Thyroid gland (tissue), 4 donors: ENCODE results near the gene CDH1. TPM values are rescaled to one million over a fixed set of nuclear protein-coding genes. Genes with fewer than 3 reads are reported as not detected.

Experiments
- DNase-seq, 2 donors: peaks; one replicate each; pipeline ENCODE4 v3.0.0-alpha.2; 2019
- H3K27ac ChIP-seq, 3 donors: fragments of 200-600 bp; sonication (generic); 1 replicate in 2 of 3; 2 replicates in 1 of 3; pipeline ENCODE4 v1.5.1; 2016 to 2019; ENCODE audit warnings: mild to moderate bottlenecking in 1 of 3, moderate library complexity in 1 of 3
- H3K27me3 ChIP-seq: fragments of 200-600 bp; sonication (generic); one replicate; pipeline ENCODE4 v1.5.1; 2019
- H3K36me3 ChIP-seq, 2 donors: fragments of 200-600 bp; sonication (generic); one replicate each; pipeline ENCODE4 v1.5.1; 2016 to 2019
- H3K4me1 ChIP-seq, 2 donors: fragments of 200-600 bp; sonication (generic); one replicate each; pipeline ENCODE4 v1.5.1; 2017 to 2019
- H3K4me3 ChIP-seq, 3 donors: fragments of 200-600 bp; sonication (generic); replicated peaks in 1 of 3; 1 replicate in 2 of 3; 2 replicates in 1 of 3; pipeline ENCODE4 v1.5.1; 2016; ENCODE audit warnings: mild to moderate bottlenecking in 1 of 3
- H3K9me3 ChIP-seq: fragments of 200-600 bp; sonication (generic); one replicate; pipeline ENCODE4 v1.5.1; 2017
- CTCF ChIP-seq, 6 experiments: fragments of 200-600 bp in 3 of 6; fragments of 450-650 bp in 3 of 6; sonication (generic) in 3 of 6; IDR thresholded peaks; one replicate each; pipeline ENCODE4 v1.5.1; 2016 to 2019; ENCODE audit warnings: antibody characterized with exemption in 6 of 6, mild to moderate bottlenecking in 2 of 6, inconsistent platforms in 1 of 6, moderate library complexity in 1 of 6
- POLR2A ChIP-seq, 2 donors: fragments of 450-650 bp; IDR thresholded peaks; one replicate each; pipeline ENCODE4 v1.6.1; 2017; ENCODE audit warnings: antibody characterized with exemption in 2 of 2, mild to moderate bottlenecking in 2 of 2, moderate library complexity in 1 of 2
- WGBS, 2 donors: methylation state at CpG; one replicate each; pipeline ENCODE4 v1.1.5; 2017; 5-methylcytosine and 5-hydroxymethylcytosine counted together
- intact Hi-C: fragments of 100-400 bp; cut with DNase I; formaldehyde crosslinking; loops from one replicate; pipeline ENCODE4 v1.15.1; 2023
- total RNA-seq, 4 donors: library from RNA; depleted of rRNA; stranded (reverse); fragments of >200 nt; gene quantifications; one replicate each; pipeline ENCODE4 v1.2.3, GENCODE V29; 2016

The CDH1 gene
- total RNA-seq, 4 donors from 2014 or later, result 177 to 287 (median 279) TPM

DNA sequence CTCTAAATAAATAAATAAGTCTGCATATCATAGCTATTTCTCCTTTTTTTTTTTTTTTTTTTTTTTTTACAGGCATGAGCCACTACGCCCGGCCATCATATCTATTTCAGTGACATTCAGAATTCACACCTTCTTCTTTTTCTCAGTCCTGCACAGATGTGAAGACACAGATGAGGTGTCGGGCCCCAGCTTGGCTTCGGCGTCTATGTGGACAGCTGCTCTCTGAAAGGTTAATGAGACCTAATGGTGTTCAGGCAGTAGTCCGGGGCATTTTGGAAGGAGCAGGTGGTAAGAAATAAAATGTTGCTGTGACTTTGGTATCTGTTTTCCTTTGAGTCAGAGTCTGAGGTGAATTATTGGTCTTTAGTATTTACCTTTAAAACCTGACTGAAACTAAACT lies 129.8 kb downstream of the CDH1 start:
- Histone ChIP-seq H3K9me3 (no peaks in the 10 kb centered on the region), H3K4me3 (no peak overlapping the region), H3K36me3 (peaks cover 0 to 5% of the 10 kb centered on the region in 2 donors), H3K27me3 (no peaks in the 10 kb centered on the region), H3K27ac (no peak overlapping the region), H3K4me1 (no peaks in the 10 kb centered on the region)
- intact Hi-C loops, result no loop called here
- 97 to 99% methylated on average over 6 of the region's 6 CpGs for WGBS, 2 donors
- TF ChIP-seq POLR2A (IDR thresholded peaks at IDR 0.05) (no peak), CTCF (IDR thresholded peaks at IDR 0.05) (no peak)
- DNase-seq, result no peak

GRCh38 chr16:68869492-68870088 lies 132.5 kb downstream of the CDH1 start:
- WGBS, 2 donors, result 81 to 84% methylated on average over 4 of the region's 4 CpGs
- Histone ChIP-seq H3K27me3 (no peaks in the 10 kb centered on the region), H3K9me3 (no peaks in the 10 kb centered on the region), H3K36me3 (peaks cover 5% of the 10 kb centered on the region in 2 donors), H3K4me1 (no peaks in the 10 kb centered on the region), H3K27ac (no peak overlapping the region), H3K4me3 (no peak overlapping the region)
- intact Hi-C loops, result no loop called here
- TF ChIP-seq CTCF (IDR thresholded peaks at IDR 0.05) (no peak), POLR2A (IDR thresholded peaks at IDR 0.05) (no peak)
- no peak for DNase-seq

DNA sequence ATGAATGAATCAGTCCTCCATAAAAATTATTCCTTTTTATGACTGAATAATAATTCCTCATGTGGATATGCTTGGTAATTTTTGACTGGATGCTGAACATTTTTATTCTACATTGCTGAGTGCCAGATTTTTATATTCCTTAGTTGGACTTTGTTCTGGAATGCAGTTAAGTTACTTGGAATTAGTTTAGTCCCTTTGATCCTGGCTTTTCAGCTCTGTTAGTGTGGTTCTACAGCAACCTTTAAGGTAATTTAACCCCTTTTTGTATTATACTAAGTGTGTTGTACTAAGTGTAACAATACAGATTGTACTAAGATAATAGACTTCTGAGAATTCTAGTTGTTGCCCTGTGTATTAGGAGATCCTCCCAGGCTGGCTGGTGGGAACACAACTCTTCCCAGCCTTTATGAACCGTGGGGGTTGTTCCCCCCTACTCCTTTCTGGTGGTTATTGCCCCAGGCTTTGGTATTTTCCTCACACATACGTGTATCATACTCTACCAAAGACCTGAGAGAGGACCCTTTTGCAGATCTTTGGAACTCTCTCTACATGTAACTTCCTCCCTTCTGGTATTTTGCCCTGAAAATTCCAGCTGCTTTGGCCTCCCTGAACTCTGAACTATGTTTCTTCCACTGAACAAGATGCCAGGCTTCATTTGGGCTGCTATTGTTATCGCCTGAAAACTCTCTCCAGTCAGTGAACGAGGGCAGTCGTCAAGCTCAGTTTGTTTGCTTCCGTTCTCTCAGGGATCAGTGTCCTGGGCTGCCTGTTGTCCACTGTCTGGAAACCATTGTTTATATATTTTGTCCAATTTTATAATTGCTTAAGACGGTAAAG lies 136.8 kb downstream of the CDH1 start:
- Histone ChIP-seq H3K4me1 (no peaks in the 10 kb centered on the region), H3K36me3 (peaks cover 12 to 17% of the 10 kb centered on the region in 2 donors), H3K4me3 (no peak overlapping the region), H3K27ac (no peak overlapping the region), H3K27me3 (no peaks in the 10 kb centered on the region), H3K9me3 (no peaks in the 10 kb centered on the region)
- DNase-seq, result no peak
- intact Hi-C loops, result no loop called here
- TF ChIP-seq CTCF (IDR thresholded peaks at IDR 0.05), result no peak
- WGBS, 2 donors, result 79 to 82% methylated on average over 7 of the region's 7 CpGs

DNA sequence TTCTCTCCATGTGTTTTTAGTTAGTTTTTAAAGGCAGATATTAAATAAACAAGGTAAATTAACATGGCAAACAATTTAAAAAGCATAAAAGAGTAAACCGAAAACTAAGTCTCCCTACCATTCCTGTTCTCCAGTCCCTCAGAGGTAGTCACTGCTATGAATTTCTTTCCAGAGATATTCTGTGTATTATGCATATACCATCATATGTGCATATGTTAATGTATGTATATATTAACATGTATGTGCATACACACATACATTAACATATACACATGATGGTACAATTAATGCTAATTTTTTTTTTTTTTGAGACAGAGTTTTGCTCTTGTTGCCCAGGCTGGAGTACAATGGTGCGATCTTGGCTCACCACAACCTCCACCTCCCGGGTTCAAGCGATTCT lies 138.8 kb downstream of the CDH1 start:
- no peaks in the 10 kb centered on the region for H3K27me3 ChIP-seq
- H3K9me3 ChIP-seq, result no peaks in the 10 kb centered on the region
- no peak overlapping the region for H3K27ac ChIP-seq
- H3K4me1 ChIP-seq, result no peaks in the 10 kb centered on the region
- H3K4me3 ChIP-seq, result no peak overlapping the region
- H3K36me3 ChIP-seq, result peaks cover 17 to 25% of the 10 kb centered on the region in 2 donors
- intact Hi-C loops, result no loop called here
- WGBS, 2 donors, result 96% methylated on average over 4 of the region's 4 CpGs
- DNase-seq, result no peak
- TF ChIP-seq CTCF (IDR thresholded peaks at IDR 0.05), result no peak

GRCh38 chr16:68883685-68884084 lies 146.6 kb downstream of the CDH1 start:
- TF ChIP-seq POLR2A (IDR thresholded peaks at IDR 0.05) (no peak), CTCF (IDR thresholded peaks at IDR 0.05) (no peak)
- H3K27ac ChIP-seq, result no peak overlapping the region
- H3K27me3 ChIP-seq, result no peaks in the 10 kb centered on the region
- peaks cover 8% of the 10 kb centered on the region in 2 donors for H3K36me3 ChIP-seq
- WGBS, 2 donors, result 94% methylated on average over 6 of the region's 6 CpGs
- no peaks in the 10 kb centered on the region for H3K9me3 ChIP-seq
- H3K4me1 ChIP-seq, result no peaks in the 10 kb centered on the region
- intact Hi-C loops, result no loop called here
- H3K4me3 ChIP-seq, result no peak overlapping the region
- no peak for DNase-seq
